IPS DF 6.9 (cell line): ENCODE data around the gene CDK5RAP3.
"Not testable (repeated sequence)": the region's sequence is repeated elsewhere in the genome, so short reads cannot be mapped to it uniquely, and the experiment has no call there.

Experiments
- DNase-seq: peaks from one replicate; pipeline ENCODE4 v3.0.0-alpha.2; 2013; ENCODE audit warnings: low read depth, low spot score
- H3K27ac ChIP-seq: one replicate; pipeline ENCODE4 v1.5.1; 2013; ENCODE audit warnings: low read length, control low read depth
- H3K27me3 ChIP-seq: 2 replicates; pipeline ENCODE4 v1.6.1; 2013; ENCODE audit warnings: mild to moderate bottlenecking, low read length; ENCODE audit not compliant: control insufficient read depth, insufficient read depth
- H3K36me3 ChIP-seq: 2 replicates; pipeline ENCODE4 v1.6.1; 2013; ENCODE audit warnings: low read length; ENCODE audit not compliant: control insufficient read depth, insufficient read depth
- H3K4me1 ChIP-seq: 2 replicates; pipeline ENCODE4 v1.6.1; 2013; ENCODE audit warnings: low read length; ENCODE audit not compliant: control insufficient read depth, insufficient read depth
- H3K4me3 ChIP-seq: 2 replicates; pipeline ENCODE4 v1.5.1; 2013; ENCODE audit warnings: mild to moderate bottlenecking, low read length
- H3K9me3 ChIP-seq: 2 replicates; pipeline ENCODE4 v1.6.1; 2013; ENCODE audit warnings: low read length, inconsistent platforms; ENCODE audit not compliant: control insufficient read depth, insufficient read depth
- WGBS: extraction: QIAGEN DNeasy Blood & Tissue Kit; methylation state at CpG from one replicate; pipeline ENCODE4 v1.1.7; 2013; ENCODE audit warnings: mixed read lengths, missing lambda C conversion rate; ENCODE audit not compliant: insufficient read length, insufficient coverage; 5-methylcytosine and 5-hydroxymethylcytosine counted together

CDK5RAP3 gene

DNA sequence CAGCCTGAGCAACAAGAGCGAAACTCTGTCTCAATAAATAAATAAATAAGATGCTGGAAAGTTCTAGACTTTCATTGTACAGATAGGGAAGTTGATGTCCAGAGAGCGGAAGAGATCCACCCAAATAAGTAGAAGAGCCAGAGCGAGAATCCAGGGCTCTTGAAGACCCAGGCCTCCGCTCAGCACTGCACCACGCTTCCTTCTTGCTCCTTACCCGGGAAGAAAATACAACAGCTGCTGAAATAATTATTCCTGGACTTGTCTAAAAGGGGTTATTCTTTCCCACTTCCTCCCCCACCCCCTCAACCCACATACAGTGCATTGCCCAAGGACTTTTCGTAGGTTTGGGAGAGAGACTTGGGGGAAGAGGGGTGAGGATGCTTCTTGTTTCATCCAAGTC is 26.7 kb downstream of the CDK5RAP3 start:
- Histone ChIP-seq H3K4me3 (no peak overlapping the region), H3K9me3 (no peaks in the 10 kb centered on the region), H3K36me3 (no peaks in the 10 kb centered on the region), H3K27me3 (no peaks in the 10 kb centered on the region), H3K4me1 (peaks cover 11% of the 10 kb centered on the region), H3K27ac (no peak overlapping the region)
- WGBS = no CpG with 5 or more reads among the region's 7 CpGs
- DNase-seq = no peak

GRCh38 chr17:47998044-47998443 is 27.1 kb downstream of the CDK5RAP3 start:
- Histone ChIP-seq H3K9me3 (no peaks in the 10 kb centered on the region), H3K36me3 (no peaks in the 10 kb centered on the region), H3K4me1 (peaks cover 13% of the 10 kb centered on the region), H3K27me3 (no peaks in the 10 kb centered on the region), H3K27ac (no peak overlapping the region), H3K4me3 (no peak overlapping the region)
- WGBS = no CpG with 5 or more reads among the region's 7 CpGs
- no peak for DNase-seq

GRCh38 chr17:47999582-47999981 is 28.7 kb downstream of the CDK5RAP3 start:
- Histone ChIP-seq H3K27me3 (no peaks in the 10 kb centered on the region), H3K27ac (no peak overlapping the region), H3K36me3 (no peaks in the 10 kb centered on the region), H3K4me1 (peaks cover 18% of the 10 kb centered on the region), H3K9me3 (no peaks in the 10 kb centered on the region), H3K4me3 (no peak overlapping the region)
- DNase-seq = no peak
- WGBS = no CpG with 5 or more reads among the region's 4 CpGs

- no peak overlapping the region for H3K4me3 ChIP-seq
- H3K4me1 ChIP-seq = peaks cover 15% of the 10 kb centered on the region
- no peaks in the 10 kb centered on the region for H3K9me3 ChIP-seq
- no CpG with 5 or more reads among the region's 1 CpG for WGBS
- H3K36me3 ChIP-seq = no peaks in the 10 kb centered on the region
- H3K27ac ChIP-seq = no peak overlapping the region
- H3K27me3 ChIP-seq = no peaks in the 10 kb centered on the region
- DNase-seq = no peak
Measured at GRCh38 chr17:48001197-48001596, 30.3 kb downstream of the CDK5RAP3 start.

- DNase-seq, H3K4me3 ChIP-seq, H3K27me3 ChIP-seq, H3K9me3 ChIP-seq, H3K36me3 ChIP-seq, H3K27ac ChIP-seq: not testable (repeated sequence)
- peaks cover 15% of the 10 kb centered on the region for H3K4me1 ChIP-seq
- no CpG with 5 or more reads among the region's 5 CpGs for WGBS
Measured at GRCh38 chr17:48001657-48002056, 30.7 kb downstream of the CDK5RAP3 start.

DNA sequence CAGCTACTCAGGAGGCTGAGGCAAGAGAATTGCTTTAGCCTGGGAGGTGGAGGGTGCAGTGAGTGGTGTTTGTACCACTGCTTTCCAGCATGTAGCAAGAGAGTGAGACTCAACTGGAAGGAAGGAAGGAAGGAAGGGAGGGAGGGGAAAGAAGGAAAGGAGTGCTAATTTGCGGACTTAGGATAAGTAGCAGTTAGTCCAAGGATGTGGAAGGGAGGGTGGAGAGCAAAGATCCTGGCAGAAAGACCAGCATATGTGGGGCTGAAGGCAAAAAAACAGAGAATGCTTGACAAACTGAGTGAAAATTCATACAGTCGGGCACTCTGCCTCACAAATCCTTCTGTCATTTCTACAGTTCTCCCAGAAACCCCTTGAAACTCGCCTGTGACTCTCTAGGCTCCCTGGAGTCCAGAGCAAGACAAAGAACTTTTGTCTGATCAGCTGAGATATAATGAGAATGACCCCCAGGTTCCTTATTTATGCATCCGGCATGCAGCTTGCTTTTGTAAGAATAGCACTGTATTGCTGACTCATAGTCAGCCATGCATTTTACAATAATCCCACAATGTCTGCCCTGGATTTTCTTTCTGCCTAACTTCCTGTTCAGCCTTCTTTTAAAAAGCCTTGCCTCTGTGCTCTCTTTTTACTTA is 31.5 kb downstream of the CDK5RAP3 start:
- Histone ChIP-seq H3K4me3 (no peak overlapping the region), H3K27ac (no peak overlapping the region), H3K36me3 (no peaks in the 10 kb centered on the region), H3K27me3 (no peaks in the 10 kb centered on the region), H3K9me3 (no peaks in the 10 kb centered on the region), H3K4me1 (peaks cover 15% of the 10 kb centered on the region)
- no CpG with 5 or more reads among the region's 4 CpGs for WGBS
- DNase-seq = no peak

- Histone ChIP-seq H3K36me3 (no peaks in the 10 kb centered on the region), H3K27ac (no peak overlapping the region), H3K27me3 (no peaks in the 10 kb centered on the region), H3K4me3 (no peak overlapping the region), H3K9me3 (no peaks in the 10 kb centered on the region), H3K4me1 (peaks cover 15% of the 10 kb centered on the region)
- no peak for DNase-seq
- WGBS = no CpG with 5 or more reads among the region's 7 CpGs
Measured at GRCh38 chr17:48002916-48003416, 32.1 kb downstream of the CDK5RAP3 start.

DNA sequence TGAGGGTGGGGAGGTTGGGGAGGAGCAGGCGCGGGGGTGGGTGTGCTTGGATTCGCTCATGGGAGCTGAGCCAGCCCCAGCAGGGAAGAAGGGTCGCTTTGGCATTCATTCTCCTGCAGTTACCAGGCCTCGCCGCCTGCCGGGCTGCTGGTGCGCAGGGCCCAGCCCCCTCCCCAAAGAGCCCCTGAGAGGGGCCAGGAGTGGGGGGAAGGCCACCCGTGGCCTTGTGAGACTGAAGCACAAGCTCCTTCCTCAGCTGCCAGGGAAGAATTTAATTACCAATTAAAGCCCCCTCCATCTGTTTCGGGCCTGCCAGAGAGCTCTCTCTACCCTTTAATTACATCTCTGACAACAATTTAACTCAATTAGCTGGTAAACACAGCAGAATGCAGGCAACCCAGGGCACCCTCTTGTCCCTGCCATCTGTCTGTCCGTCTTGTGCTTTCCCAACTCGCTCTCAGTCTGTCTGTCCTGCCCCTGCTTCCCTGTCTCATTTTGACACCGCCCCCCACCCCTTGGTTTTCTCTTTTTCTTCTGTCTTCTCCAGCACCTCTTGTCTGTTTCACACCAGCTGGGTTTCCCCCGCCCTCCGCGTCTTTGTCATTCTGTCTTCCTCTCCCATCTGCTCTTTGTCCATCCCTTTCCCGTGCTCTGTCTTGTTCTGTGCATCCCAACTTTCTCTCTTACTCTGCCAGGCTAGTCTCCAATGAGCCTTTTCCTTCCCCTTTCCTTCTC is 32.7 kb downstream of the CDK5RAP3 start:
- DNase-seq = no peak
- Histone ChIP-seq H3K9me3 (no peaks in the 10 kb centered on the region), H3K27ac (no peak overlapping the region), H3K27me3 (no peaks in the 10 kb centered on the region), H3K4me3 (no peak overlapping the region), H3K4me1 (peaks cover 15% of the 10 kb centered on the region), H3K36me3 (no peaks in the 10 kb centered on the region)
- no CpG with 5 or more reads among the region's 17 CpGs for WGBS

- H3K27me3 ChIP-seq = no peaks in the 10 kb centered on the region
- H3K4me1 ChIP-seq = peaks cover 15% of the 10 kb centered on the region
- H3K36me3 ChIP-seq = no peaks in the 10 kb centered on the region
- H3K9me3 ChIP-seq = no peaks in the 10 kb centered on the region
- H3K27ac ChIP-seq = no peak overlapping the region
- no CpG with 5 or more reads among the region's 3 CpGs for WGBS
- no peak for DNase-seq
- no peak overlapping the region for H3K4me3 ChIP-seq
Measured at GRCh38 chr17:48004983-48005382, 34.1 kb downstream of the CDK5RAP3 start.

GRCh38 chr17:48006936-48007709 is 36.2 kb downstream of the CDK5RAP3 start:
- peaks cover 15% of the 10 kb centered on the region for H3K4me1 ChIP-seq
- no CpG with 5 or more reads among the region's 12 CpGs for WGBS
- H3K4me3 ChIP-seq = no peak overlapping the region
- no peak overlapping the region for H3K27ac ChIP-seq
- no peaks in the 10 kb centered on the region for H3K27me3 ChIP-seq
- no peak for DNase-seq
- H3K36me3 ChIP-seq = no peaks in the 10 kb centered on the region
- no peaks in the 10 kb centered on the region for H3K9me3 ChIP-seq
